Bone marrow (tissue), 2 donors: ENCODE measurements around the gene ELOVL2.
"Not testable (repeated sequence)": the region's sequence is repeated elsewhere in the genome, so short reads cannot be mapped to it uniquely, and the experiment has no call there.

Experiments used
- DNase-seq, 2 donors: peaks; one replicate each; lab custom pipeline; 2025; lab: John Stamatoyannopoulos, UW

ELOVL2 gene

DNA sequence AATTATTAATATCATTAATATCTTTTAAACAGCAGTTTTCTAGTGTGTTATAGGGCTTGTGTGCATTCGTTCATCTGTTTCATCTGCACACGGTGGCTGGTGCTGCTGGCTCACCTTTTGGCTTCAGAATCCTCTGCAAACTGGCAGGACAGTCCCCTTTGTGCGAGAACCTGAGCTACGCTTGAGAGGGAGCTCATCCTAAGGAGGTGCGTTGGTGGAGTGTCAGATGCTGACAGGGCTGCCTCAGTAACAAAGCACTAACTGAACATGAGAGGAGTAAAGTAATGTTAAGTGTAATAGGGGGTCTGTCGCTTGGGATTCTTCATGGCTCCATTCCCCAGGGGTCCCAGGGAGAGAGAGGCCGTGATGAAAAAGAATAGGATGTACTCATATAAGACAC is 22.4 kb downstream of the ELOVL2 start:
- no peak for DNase-seq

DNA sequence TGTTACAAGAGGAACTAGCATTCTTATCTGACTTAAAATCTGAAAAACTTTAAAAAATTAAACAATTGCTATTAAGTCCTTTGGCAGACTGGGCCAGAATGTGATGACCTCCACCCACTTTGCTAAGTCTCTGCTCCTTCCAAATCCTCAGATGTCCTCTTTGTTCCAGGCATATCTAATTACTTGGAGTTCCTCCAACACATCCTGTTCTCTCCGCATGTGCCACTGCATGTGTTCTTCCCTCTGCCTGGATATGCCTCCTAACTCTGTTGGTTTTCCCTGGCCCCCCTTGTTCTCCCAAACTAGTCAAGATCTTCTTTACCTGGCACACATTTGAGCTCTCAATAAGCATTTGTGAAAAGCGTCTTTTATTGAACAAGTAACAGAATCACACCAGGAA is 23.1 kb downstream of the ELOVL2 start:
- no peak for DNase-seq

DNA sequence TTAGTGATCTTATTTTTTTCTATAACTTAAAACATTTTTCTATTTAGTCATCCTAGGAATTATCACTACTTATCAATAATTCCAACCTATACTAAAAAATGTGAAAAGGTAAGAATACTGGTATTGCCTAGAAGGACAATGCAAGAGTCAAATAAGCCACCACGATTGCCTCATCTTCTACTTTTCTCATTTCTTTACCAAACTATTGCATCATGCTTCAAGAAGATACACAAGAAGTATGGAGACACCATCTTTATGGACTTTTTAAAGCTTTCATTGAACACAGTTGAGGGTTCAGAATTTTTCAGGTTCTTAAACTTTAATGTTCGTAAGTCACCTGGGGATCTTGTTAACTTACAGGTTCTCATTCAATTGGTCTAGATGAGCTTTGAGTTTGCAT is 25.9 kb downstream of the ELOVL2 start:
- no peak for DNase-seq

DNA sequence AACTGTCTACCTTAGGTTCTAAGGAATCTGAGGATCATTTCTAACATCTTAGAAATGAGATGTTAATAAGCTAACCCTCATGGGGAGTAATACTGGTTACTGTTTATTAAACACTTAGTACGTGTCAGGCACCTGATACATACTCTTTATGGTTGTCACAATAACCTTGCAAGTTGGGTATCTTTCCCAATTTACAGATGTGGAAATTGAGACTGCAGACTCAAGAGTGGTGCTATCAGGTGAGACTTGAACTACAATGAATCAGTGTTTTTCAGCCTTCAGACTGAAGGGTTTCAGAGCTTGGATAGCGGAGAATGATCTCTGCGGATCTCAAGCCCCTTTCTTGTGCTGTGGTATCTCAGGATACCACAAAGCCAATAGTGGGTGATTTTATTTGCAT is 27.0 kb downstream of the ELOVL2 start:
- no peak for DNase-seq

DNA sequence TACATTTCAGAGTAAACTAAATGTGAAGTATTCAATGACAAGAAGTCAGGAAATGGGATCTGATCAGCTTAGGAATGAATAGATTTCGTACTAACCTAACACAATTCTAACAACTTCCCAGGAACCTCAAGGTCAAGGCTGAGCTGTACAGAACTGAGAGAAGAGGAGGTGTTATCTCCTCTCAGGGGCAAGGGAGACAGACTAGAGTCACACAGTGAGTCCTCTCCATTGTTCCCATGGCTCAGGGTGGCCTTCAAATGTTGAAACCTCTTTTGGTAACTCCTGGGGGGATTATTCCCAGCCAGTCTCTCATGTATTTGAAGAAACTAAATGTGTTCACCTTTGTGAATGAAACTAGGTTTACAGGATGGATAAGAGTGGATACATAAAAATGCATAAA is 27.7 kb downstream of the ELOVL2 start:
- no peak for DNase-seq

DNA sequence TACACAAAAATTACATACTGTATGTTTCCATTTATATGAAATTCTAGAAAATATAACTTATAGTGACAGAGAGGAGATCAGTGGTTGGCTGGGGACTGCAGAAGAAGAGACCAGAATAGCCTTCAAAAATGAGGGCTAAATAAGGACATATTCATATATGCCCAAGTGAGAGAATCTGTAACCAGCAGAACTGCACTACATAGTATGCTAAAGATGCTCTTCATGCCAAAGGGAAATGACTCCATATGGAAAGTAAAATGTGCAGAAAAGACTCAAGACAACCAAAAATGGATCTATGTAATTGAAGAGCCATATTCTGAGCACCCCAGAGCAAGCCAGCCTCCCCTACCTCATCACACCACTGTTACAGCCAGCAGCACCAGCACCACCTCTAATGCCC is 29.0 kb downstream of the ELOVL2 start:
- DNase-seq, result no peak

DNA sequence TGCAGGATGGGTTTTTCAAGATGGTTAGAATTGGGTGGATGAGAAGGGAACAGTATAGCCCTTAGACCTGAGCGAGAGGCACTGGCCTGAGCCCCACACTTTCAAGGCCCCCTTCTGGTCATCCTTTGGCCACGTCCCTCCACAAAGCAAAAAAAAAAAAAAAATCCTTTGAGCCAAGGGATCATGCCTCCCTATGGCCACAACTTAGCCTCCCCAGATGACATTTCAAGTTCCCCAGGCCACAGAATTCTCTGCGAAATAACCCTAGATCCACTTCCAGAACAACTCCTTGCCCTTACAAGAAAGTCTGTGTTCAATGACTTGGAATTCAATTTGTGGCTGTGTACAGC is 30.4 kb downstream of the ELOVL2 start:
- no peak for DNase-seq

DNA sequence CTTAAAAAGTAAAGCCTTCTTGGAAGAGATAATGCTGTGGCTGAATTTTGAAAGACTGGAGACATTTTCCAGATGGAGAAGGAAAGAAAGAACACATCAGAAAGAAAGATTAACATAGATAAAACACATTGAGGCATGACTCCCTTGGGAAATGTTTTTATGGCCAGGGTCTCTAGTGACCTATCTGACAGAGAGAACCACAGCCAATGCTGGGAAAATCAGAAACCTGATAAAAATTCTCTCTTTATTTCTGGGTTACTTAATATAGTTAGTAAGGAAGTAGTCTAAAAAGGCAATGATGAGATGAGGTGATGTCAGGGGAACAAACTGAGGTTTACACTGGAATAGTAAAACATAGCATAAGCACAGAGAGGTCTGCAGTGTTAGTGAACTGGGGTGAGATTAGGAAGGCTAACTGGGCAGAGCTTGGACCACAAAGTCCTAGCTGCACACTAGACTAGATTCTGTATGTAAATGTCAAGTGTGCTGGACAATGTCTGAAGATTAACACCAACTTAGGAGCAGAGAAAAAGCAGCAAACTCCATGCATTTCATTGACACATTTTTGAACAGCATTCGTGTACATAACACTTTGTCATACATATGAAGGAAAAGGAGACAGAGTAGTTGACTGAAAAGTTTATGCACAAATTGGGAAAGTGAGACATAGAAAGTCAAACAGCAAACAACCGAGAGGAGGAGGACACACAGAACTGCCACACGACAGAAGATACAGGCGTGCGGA is 31.0 kb downstream of the ELOVL2 start:
- DNase-seq, result no peak

DNA sequence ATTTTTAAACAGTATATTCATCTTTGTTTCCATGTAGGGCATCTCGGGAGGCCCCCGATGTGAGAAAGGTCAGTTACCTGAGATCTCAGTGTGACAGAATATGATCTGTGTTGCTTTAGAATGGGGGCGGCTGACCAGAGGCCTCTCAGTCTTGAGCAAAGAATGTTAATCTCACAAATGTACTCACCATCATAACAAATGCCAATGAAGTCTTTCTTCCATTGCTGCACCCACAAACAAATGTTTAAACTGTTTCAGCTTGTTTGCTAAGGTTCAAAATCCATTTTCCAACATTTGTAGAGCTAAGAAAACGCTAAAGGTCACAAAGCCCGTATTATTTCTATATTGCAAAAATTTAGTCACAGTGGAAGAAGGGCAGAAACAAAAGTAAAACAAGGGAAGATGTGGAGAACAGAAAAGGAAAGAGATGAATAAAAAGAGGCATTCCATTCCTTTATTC is 31.8 kb downstream of the ELOVL2 start:
- no peak for DNase-seq

DNA sequence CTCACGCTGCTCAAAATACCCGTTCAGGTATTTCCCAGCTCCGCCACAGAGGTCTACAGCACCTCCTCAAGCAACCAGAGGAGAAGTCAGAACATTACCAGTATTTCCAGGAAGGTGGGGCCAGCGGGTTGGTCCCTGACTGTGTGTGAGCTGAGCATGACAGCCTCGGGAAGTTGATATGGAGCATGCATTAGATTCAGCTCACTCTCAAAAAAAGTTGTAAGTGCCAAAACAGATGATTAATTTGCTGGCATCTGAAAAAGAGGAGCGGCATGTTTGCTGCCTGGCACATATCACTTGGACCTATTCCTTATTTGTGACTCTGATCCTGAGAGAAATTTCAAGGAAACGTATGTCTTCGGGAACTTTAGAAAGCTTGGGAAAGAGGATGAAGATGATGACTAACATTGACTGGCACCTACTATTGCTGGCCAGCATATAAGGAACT is 32.3 kb downstream of the ELOVL2 start:
- DNase-seq, result no peak

DNA sequence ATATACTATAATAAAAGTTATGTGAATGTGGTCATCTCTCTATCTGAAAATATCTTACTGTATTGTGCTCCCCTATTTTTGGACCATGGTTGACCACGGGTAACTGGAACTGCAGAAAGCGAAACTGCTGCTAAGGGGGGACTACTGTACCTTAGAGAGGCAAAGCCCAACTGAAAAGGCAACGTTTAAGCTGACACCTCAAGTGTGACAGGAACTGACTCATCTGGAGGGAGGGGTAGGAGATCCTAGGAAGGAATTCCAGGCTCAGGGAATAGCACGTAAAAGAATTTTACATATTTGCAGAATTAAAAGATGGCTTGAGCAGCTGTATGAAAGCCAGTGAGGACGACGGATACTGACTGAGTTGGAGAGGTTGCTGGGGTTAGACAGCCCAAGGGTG is 34.8 kb downstream of the ELOVL2 start:
- DNase-seq, result no peak

DNA sequence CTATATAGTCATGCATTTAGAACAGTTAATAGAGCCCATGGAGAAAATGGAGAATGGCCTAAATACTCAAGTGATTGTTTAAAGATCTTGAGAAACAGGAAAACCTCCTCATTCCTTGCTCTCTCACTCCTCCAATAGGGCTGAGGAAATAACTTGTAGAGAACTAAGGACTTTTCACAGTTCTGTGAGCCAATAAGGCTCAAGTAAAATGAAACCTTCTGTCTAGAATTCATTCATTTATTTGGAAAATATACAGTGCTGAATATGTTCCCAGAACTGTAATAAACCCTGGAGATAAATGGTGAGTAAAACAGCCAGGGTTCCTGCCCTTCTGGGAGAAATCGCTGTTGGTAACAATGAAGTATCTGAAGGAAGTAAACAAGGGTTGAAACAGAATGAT is 35.3 kb downstream of the ELOVL2 start:
- no peak for DNase-seq

DNA sequence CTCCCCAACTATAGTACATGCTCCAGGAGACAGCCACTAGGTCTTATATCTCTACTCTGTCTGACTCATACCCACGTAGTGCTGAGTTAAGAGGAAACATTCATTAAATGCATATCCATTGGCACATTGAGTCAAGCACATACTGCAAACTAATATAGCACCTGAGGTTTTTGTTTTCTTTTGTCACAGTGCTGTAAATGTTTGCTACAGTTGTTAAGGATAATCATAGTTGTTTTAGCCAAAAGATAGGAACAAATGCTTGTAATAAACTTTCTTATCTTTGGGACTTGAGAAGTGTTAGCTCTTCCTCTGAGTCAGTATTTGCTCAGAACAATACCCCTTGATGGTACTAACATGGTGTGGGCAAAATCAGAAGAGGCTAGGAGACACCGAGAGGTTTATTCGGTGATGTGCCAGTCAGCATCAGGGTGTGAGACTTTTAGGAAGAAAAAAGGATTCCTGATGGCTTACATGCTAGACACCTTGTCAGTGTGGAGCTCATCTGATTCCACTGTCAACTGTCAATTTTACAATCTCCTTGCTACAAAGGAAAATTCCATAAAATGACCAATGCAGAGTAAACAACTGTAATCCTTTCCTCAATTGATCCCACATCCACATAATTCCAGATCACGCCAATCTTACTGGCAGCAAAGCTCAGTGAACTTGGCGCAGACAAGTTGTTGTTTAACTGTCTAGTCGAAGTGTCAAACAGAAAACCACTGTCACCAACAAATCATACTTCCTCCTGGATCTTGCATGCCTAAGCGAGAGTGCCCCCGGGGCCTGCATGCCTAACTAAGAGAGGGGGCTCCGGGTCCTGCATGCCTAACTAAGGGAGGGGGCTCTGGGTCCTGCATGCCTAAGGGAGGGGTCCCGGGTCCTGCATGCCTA is 36.1 kb downstream of the ELOVL2 start:
- DNase-seq, result no peak

DNA sequence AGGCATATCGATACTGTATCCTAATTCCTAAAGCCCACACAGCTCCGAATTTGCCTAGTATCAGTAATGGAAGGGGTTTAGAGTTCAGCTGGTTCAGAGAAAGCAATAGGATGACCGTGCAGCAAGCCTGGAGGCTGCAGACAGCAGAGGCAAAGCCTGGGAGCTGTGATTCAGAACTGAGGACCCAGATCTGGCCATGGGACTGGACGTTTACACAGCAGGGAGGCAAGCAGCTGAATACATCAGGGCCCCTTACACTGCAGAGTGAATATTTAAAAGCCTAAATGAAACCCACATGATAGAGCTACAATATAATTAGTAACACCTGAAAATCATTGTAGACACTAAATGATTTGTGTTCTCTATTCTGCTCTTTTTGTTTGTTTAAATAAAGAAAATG is 38.0 kb downstream of the ELOVL2 start:
- no peak for DNase-seq

DNA sequence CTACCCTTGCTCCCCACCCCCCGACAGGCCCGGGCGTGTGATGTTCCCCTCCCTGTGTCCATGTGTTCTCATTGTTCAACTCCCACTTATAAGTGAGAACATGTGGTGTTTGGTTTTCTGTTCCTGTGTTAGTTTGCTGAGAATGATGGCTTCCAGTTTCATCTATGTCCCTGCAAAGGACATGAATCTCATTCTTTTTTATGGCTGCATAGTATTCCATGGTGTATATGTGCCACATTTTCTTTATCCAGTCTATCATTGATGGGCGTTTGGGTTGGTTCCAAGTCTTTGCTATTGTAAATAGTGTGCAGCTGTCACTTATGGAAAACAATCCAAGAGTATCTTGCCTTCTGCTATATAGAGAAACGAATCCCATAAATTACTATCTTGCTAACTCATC is 40.8 kb downstream of the ELOVL2 start:
- DNase-seq, result not testable (repeated sequence)

DNA sequence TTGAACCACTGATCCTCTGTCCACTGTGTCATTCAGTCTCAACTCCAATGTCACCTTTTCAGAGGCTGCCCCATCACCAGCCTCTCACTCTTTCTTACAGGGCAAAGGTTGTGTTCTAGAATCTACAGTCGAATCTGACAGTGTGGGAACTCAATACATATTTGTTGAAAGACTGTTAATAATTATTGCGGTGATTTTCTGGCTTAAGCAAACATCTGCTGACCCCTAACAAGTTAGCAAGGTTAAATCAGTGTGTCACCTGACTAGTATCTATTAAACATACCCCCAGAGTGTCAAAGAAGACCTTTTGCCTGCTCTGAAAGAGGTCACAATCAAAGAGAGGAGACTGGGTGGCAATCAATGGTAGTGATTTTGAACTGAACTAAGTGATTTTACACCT is 41.9 kb downstream of the ELOVL2 start:
- no peak for DNase-seq

DNA sequence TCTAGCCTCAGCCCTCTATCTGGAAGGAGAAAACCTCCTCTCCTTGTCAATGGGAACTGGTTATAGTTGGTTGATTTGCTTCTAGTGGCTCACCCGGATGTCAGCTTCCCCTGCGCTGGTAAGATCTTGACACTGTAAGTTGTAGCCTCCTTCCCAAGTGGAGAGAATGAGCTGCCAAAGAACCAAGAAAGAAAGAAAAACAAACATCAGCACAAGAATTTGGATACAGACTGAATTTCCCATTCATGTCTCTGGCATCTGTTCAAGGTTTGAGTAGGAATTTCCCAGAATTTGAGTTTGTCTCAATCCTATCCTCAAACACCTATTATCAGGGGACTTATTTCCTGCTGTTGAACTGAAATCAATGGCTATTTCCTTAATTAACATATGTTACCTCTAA is 44.1 kb downstream of the ELOVL2 start:
- no peak for DNase-seq

DNA sequence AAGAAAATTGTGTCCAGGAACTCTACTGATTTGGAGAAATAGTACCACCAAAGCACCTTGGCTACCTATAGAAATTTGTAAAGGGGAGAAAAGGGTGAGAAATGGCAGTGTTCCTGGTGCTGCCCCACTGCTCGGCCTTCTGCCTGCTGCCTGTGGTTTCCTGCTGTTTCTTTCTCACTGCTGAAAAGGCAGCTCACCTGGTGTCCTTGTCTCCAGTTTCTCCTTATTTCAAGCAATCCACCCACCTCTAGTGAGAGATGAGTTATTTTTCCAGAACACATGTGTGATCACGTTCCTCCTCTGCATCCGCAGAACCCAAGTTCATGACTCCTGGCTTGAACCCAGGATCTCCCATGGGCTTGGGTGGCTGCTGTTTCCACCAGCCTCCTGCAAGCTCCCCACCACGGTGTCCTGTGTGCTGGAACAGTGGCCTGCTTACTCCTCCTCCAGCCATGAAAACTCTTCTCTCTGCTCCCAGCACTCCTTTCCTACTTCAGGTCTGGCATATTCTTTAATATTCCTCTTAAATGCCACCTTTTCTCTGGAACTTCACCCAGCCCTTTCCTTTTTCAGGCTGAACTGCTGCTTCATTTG is 48.9 kb downstream of the ELOVL2 start:
- DNase-seq, result no peak

DNA sequence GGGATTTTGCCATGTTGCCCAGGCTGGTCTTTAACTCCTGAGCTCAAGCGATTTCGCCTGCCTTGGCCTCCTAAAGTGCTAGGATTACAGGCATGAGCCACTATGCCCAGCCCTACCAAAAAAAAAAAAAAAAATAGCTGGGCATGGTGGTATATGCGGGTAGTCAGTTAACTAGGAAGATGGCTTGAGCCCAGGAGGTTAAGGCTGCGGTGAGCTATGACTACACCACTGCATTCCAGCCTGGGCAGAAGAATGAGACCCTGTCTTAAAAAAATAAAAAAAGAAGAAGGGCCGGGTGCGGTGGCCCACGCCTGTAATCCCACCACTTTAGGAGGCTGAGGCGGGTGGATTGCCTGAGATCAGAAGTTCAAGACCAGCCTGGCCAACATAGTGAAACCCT is 50.2 kb downstream of the ELOVL2 start:
- no peak for DNase-seq

DNA sequence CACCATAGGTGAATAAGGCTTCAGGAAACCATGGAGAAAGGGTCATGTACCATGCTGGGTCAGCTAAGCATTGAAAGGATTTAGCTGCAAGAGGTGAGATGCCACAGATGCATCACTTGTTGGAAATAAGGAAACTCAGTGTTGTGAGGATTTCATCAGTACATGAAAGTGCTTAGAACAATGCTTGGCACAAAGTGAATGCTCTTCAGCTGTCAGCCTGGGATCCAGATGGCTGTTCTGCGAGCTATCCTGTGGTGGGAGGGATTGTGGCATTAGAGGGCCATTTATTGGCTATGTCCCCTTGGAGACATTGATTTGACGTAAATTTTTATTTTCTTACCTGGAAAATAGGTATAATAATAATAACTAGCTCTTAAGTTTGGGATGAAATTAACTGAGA is 53.0 kb downstream of the ELOVL2 start:
- no peak for DNase-seq

DNA sequence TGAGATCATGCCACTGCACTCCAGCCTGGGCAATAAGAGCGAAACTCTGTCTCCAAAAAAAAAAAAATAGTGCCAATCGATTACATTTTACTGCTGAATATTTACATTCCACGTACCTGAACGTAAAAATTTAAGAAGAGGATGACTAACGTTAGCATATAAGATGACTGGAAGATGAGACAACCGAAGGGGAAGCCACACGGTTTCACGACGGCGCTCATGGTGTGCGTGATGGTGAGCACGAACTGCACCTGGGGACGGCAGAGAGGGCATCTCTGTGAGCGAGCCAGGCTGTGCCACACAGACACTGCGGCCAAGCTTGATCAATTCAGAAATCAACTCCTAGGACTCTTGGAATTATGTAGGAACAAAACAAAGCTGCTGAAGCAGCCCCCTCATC is 54.5 kb downstream of the ELOVL2 start:
- DNase-seq, result no peak

DNA sequence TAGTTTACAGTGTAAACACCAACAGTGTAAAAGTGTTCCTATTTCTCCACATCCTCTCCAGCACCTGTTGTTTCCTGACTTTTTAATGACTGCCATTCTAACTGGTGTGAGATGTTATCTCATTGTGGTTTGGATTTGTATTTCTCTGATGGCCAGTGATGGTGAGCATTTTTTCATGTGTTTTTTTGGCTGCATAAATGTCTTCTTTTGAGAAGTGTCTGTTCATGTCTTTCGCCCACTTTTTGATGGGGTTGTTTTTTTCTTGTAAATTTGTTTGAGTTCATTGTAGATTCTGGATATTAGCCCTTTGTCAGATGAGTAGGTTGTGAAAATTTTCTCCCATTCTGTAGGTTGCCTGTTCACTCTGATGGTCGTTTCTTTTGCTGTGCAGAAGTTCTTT is 59.1 kb downstream of the ELOVL2 start:
- not testable (repeated sequence) for DNase-seq

DNA sequence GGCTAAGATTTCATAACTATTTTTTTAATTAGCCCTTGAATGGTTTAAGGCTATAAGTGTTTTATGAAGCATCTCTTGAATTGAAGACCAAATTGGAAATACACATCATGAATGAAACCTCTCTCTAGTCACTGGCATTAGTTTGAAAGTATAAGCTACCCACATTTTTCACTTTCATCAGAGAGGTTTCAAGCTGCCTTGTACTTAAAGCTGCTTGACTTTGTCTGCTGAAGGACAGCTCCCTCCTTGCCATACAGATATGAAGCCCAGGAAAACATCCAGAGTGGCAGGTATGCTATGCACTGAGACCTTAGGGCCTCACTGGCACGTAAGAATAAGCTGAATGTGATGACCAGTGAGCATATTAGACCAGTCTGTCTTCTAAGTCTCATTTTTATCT is 62.7 kb downstream of the ELOVL2 start:
- no peak for DNase-seq
